Activated CD4-positive, alpha-beta T cell treated with anti-CD3 and anti-CD28 coated beads, Interleukin-10, Interleukin-2, amounts not matched to agents 100 ng/mL and 50 ng/mL, durations not matched to agents 16 hours and 8 hours (primary cell): ENCODE results near the gene ARID3B.

Experiments used
- DNase-seq: peaks from one replicate; pipeline ENCODE4 v3.0.0-alpha.2; 2020

ARID3B gene

DNA sequence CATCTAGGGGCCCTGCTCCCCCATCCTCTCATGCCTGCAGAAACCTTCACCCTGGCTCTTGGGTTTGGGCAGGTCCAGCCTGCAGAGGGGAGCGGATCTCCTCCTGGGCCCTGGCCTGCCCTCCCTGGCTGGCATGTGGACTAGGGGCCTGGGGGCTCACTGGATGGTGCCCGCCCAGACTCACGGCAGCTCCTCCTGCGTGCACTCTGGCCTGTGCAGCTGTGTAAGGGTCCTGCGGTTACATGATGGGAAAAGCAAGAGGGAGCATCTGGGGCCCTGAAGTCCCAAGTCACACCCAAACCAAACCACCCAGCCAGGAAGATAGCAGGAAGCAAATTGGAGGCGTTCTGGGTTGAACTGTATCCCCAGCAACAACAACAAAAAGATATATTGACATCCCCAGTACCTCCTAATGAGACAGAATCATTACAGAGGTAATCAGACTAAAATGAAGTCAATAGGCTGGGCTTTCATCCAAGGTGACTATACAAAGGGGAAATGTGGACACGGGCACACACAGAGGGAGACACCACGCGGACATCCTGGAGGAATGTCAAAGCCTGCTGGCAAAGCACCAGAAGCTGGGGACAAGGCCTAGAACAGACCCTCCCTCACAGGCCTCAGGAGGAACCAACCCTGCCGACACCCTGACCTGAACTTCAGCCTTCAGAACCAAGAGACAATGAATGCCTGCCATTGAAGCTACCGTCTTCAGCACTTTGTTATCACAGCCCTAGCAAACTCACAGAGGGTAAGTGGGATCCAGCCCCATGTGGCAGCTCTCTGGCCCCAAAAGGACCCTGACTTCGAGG, 64.2 kb downstream of the ARID3B start:
- DNase-seq, result no peak

DNA sequence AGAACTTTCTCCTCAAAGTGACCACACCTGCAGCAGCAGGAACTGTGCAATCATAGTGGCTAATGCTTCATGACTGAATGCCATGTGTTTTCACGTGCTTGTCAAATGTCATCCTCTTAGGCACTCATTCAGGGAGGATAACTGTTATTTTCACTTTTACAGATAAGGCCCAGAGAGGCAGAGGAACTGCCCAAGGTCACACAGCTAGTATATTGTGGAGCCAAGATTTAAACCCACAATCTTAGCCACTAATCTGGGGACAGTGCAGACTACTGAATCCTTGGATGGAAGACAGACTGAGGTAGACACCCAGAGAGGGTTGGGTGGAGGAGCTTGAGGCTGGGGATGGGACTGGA, 64.8 kb downstream of the ARID3B start:
- no peak for DNase-seq

DNA sequence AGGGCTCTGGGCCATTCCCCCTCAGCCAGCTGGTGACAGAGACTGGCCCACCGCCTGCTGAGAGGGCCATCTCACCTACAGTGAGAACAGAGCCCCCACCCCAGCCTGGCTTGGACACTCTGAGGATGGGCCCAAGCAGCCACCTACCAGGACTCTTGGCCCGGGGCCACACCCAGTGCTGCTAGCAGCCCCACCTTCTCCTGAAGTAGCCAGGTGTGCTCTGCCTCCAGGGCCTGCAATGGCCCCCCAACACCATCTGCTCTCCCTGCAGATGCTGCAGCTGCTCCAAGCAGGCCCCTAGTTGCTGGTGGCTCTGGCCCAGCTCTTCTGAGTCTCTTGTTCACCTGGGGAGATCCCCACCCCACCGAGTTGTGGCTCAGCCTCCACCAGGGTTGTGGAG, 67.8 kb downstream of the ARID3B start:
- DNase-seq, result no peak

DNA sequence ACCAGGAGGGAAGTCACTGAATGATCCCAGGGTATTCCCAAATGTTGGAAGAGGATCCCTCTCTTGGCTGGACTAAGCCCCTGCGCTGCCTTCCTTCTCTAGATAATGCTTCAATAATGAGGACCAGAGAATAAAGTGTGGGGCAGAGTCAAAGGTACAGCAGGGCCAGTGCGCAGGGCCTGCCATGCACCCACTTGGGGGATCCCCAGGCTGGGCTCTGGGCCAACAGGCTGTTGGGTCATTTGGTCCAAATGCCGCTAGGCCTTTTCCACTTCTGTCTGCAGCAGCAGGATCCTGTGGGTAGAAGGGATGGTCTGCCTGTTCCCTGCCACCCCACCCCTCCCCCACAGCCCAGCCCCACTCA, 68.9 kb downstream of the ARID3B start:
- no peak for DNase-seq

DNA sequence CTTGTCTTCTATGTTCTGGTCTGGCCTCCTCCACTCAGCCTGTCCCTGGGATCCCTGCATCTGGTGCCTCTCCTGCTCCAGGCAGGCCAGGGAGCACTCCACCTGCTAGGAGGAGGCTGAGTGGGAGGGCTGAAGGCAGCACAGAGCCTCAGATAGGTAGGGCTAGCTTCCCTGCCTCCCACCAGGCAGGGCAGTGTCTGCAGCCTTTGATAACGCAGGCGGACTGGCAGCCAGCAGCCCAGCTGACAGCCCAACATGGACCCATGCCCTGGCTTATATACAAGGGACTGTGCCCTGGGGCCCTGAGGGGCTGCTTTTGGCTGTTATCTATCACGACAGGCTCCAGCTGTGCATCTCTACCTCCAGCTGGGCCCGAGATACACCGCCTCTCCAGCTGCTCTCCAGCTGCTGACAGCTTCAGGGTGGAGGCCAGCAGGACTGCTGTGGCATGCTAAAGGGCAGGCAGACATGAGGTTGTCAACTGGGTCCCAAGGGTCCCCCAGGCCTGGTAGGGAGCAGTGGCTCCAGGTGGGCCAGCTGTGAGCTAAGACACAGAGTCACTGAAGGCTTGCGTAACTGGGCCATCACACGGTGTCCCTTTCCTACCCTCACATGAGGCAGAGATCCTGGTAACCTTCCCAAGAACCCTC, 69.4 kb downstream of the ARID3B start:
- DNase-seq, result no peak

DNA sequence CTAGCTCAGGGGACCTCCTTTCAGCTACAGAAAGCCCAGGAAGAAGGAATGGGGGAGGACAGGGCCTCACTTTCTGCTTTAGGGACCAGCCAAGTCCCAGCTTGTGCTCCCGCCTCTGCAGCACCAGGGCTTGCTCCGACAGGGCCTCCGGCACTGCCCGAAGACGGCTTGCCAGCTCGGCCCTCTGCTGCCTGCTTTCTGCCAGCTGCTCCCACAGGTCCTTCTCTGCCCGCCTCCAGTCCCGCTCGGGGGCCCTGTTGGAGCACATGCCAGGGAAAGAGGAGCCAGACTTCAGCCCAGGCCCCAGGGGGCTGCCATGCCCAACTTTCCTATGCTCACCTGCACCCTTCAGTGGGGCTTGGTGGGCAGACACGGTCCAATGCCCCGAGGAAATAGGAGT, 70.3 kb downstream of the ARID3B start:
- DNase-seq, result no peak

DNA sequence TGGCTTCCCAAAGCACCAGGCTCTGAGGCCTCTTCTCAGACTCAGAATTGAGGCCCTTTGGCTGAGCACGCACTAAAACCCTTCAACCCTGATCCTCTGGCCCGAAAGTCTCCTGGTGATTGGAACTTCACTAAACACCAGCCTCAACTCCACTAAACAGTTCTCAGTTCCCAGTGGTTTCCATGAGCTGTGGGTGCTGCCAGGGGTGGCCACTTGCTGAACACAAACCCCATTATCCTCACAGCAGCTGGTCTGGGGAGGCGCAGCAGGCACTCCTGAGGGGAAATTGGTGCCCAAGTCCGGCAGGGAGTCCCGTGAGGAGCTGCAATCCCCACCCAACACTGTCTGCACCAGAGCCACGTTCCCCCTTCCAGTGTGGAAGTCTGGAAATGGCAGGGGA, 70.8 kb downstream of the ARID3B start:
- no peak for DNase-seq

DNA sequence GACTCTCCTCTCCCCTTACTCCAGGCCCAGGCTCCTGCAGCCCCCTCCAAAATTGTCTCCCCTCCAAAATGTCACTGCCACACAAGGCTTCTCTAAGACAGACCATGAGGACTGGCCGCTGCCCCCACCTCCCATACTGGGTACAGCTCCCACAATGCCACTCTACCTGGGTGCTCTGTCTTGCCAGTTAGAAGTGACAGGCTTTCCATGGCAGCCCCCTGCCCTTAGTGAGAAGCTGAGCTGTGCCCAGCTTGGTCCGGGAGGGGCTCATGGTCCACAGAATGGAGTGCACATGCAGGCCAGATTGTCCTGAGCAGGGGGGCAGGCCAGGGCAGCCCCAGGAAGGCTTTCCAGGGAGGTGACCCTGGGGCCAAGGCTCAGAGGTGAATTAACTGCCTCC, 71.7 kb downstream of the ARID3B start:
- no peak for DNase-seq

DNA sequence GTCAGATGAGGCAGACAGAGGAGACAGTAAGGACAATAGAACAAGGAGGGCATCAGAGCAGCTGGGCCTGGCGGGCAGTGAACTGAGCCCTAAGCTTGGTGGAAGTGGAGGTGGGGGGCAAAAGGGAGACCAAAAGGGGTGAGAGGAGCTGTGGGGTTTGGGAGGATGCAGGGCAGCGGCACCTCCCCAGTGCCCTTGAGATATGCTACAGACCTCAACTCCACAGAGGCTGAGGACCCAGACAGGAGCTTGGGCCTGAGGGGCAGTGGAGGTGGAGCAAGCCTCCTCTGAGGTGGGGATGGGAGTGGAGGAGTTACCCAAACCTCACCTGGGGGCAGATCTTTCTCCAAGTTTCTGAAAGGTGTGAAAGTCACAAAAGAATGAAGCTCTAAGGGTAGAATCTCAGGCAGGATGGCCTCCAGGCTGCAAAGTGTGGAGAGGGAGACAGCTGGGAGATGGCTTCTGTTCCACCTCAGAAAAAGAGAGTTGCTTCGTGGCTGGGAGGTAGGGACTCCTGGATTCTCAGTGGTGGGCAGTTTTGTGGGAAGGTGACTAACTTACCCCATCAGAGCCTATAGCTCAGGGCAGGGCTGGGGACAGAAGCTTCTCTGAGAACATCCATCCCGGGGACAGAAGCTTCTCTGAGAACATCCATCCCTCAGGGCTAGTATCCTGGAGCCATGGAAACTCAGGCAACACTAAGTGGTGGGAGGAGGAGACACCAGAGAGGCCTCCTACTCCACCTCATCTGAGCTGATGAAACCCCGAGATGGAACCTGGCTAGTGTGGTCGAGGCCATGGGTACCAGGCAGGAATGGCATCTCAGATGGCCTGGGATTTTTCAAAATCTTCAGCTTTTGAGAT, 72.3 kb downstream of the ARID3B start:
- no peak for DNase-seq

DNA sequence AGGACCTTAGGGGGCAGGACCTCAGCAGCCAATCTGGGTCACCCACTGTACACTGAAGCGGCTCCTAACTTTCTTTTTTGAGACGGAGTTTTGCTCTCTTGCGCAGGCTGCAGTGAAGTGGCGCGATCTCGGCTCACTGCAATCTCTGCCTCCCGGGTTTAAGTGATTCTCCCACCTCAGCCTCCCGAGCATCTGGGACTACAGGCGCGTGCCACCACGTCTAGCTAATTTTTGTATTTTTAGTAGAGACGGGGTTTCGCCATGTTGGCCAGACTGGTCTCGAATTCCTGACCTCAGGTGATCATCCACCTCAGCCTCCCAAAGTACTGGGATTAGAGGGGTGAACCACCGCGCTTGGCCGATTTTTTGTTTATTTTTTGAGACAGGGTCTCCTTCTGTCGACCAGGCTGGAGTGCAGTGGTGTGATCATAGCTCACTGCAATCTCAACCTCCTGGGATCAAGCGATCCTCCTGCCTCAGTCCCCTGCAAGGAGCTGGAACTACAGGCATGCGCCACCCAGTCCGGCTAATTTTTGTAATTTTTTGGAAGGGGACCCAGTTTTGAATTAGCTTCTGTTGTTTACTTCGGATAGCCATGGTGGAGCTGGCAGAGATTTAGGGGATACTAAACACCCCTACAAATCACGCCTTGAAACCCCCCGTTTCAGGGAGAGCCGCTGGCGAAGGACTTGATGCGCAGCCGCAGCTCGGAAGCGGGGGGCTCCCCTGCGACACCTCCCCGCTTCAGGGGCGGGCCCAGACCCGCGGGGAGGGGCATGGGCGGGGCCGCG, 73.1 kb downstream of the ARID3B start:
- DNase-seq, result no peak

DNA sequence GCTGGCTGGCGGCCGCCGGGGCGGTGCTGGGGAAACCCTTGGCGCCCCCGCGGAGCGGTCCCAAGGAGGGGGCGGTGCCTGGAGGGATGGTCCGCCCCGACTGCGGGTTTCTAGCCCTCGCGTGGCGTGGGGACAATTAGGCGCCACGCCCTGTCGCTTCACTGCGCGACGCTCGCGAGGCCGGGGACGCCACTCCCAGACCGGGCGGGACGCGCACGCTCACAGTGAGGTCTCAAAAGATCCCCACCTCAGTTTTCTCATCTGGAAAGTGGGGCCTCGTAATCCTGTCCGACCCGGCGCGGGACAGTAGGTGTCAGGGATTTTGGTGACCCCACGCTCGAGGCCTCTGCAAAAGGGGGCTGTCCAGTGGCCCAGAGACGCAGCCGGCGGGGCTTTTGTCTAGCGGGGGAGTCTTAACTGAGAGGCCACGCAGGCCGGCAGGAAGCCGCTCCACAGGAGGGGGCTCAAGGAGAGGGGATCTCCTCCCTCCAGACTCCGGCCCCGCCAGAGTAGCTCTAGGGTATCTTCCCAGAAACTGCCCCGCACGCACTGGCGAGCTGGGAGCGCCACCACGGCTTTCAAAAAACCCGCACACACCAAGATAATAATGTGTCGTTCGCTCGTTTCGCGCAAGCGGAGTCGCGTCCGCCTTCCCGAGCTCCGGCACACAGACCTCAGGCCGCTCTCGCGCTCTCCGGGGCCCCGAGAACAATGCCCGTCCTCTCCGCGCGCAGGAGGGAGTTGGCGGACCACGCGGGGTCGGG, 73.9 kb downstream of the ARID3B start:
- DNase-seq, result peak; percentile 88

DNA sequence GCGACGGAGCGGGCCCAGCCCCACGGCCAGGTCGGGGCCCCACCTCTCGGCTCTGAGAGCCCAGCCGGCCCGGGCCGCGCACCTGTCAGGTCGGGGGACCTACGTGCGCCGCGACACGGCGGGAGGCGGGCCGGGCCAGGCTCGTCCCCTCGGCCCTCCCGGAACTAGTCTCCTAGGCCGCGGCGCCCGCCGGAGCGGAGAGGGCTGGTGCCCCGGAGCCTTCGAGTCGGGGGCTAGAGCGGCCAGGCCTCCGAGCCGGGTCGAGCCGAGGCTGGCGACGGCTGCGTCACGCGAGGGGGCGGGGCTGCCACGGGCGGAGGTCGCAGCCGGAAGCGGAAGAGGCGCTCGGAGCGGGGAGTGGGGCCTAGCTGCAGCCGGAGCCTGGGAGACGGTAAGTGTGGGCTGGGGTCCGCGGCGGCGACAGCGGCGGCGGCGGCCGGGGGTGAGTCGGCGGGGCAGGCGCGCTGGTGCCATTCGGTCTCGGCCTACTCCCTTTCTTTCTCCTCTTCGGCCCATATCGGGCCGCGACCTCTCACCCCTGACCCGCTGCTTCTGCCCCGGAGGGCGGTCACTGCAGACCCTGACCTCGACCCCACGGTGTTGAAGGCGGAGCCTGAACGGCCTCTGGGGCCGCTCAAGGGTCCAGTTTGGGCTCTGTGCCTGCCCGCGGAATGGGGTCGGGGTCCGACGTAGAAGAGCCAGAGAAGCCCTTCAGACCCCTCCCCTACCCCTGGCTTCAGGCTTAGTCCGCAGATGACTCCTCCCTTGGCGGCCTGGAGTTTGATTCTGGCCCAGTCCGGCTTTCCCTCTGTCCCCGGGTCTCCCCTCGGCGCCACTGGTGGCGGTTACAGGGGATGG, 74.7 kb downstream of the ARID3B start, which contains the start of gene CLK3:
CLK3 (plus strand) TSS at position 329 of the 858 bp plus-strand sequence. CDS start 3,361 bp downstream, outside the sequence.
- DNase-seq, result peak; percentile 97

DNA sequence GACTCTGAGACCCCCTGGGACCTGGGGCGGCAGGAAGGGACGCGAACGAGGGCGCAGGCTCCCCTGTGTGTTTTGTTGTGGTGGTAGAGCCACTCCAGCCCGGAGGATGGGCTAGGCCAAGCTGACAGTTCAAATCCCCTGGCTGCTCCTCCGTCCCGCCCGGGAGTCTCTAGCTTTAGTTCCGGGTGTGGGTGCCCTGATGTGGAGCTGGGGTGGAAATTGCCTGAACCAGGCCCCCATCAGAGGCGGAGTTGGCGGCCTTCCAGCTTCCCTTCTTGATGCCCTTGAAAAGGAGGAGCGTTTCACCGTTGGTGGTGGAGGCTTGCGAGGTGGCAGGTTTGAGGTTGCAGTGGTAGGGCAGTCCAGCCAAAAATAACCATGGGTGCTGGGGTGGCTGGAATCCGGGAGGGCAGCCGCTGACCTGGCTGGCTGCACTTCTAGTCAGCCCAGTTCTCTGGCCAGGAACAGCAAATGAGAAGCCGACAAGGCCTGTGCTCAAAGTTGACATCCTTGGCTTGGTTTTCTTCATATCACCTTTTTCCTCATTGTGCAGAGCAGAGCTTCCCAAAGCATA, 75.4 kb downstream of the ARID3B start:
- DNase-seq, result peak; percentile 53

DNA sequence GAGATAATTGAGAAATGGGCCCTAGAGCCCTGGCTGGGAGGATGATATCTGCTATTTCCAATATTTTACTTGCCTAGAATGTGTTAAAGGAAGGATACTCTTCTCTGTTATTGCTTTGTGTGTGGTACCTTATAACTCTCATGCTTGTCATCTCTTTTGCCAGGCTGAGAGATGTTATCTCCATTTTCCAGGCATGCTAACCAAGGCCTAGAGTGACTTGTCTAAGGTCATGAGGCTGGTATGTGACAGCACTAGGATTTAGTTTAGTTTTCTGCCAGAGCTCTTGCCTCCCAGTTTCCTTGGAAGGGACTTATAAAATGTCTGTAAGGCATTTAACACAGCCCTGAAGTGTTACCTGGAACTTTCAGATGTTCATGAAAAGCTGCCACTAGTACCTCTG, 76.0 kb downstream of the ARID3B start:
- no peak for DNase-seq

DNA sequence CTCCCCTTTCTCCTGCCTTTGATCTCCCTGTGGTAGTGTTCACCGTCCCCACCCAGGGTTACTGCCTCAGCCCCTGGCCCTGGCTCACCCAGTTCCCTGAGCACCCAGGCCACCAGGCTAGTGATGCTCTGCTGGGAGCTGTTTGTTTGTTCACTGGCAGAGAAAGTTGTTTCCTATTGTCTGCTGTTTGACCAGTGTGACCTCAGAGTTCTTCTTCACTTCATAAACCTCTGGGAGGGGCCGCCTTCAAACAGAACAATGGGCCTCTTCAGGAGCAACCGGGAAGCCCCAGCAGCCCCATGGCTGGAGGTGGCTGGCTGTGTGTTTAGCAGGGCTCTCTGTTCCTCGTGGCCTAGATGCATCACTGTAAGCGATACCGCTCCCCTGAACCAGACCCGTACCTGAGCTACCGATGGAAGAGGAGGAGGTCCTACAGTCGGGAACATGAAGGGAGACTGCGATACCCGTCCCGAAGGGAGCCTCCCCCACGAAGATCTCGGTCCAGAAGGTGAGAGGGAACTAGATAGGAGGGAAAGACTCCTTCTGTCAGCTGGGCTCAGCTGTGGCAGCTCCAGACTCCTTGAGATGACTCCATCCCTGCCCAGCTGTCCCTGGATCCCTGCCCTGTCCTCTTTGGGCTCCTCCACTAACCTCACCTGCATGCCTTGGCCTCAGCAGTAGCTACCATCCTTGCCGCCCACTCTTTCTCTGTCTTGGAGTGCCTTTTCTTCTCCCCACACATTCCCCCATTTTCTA, 78.0 kb downstream of the ARID3B start:
- no peak for DNase-seq

DNA sequence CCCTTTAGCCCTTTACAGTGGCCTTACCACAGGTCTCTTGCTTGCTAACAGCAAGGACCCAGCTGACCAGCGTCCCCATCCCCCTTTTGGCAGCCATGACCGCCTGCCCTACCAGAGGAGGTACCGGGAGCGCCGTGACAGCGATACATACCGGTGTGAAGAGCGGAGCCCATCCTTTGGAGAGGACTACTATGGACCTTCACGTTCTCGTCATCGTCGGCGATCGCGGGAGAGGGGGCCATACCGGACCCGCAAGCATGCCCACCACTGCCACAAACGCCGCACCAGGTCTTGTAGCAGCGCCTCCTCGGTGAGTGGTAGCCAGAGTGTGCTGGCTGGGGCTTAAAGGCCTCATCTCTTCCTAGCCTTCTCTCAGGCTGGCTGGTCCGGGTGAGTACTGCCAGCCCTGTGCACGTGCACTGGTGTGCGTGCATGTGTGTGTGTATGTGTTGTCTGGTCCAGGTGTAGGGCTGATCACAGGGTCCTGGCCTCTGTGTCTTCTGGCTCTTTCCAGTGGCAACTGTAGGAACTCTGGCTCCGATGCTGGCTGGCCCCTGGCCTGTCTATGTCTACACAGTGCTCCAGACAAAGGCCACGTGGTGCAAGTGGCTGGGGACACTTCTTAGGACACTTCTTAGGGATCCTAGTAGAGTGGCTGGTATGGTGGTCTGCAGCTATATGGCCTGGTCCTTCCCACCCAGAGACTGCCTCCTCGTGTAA, 79.1 kb downstream of the ARID3B start:
- DNase-seq, result no peak

DNA sequence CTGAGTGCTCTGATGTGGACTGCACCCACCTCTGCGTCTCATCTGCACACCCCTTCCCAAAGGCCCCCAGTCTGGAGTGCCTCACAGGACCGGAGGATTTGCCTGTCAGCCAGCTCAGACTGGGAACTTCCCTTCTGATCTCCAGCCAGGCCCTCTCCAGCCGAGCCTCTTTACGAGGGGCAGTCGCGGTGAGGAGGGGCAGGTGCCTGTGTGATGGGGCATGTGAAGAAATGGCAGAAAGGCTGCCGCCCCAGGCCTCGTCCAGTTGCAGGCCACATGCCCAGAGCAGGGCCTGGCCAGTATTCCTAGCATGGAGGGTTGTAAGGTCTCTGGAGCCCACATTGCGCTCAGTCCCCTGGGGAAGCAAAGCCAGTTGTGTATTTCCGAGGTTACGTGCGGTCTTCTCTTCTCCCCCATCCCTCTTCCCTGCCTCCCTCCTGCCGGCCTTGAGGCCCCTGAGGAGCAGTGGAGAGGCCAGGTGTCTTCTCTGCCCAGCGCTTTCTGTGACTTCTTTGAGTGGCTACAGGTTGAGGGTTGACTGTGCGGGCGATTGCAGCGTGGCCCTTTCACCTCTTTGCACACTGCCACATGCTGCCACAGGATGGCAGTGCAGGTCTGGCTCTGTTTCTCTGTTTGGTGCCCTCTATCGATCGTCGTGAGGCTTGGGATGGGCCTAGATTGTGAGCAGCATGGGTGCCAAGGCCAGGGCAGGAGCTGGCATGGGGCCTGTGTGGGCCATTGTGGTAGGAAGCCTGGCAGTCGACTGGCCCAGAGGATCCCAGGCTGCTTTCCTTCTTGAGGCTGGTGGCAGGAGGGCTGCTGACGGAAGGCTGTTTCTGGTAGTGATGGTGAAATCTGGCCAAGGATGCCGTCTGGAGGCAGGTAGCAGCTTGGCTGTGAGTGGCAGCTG, 79.9 kb downstream of the ARID3B start:
- DNase-seq, result peak; percentile 89

DNA sequence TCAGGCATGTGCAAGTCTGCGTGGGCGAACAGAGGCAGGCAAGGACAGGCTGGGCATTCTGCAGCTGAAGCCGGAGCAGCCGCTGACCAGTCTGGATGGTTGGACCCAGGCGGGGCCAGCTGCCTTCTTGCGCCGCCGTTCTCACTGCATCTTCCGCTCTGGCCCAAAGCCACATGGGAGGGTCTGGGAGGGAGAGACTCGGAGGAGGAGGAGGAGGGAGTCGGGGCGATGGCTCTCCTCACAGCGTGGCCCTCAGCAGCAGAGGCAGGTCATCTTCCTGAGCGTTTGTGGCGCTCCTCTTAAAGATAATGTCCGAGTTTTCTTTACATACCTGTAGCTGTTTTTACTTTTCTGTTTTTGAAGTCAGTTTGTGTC, 80.5 kb downstream of the ARID3B start:
- no peak for DNase-seq
